ENCODE data around the gene ANO2. TPM values are rescaled to one million over a fixed set of nuclear protein-coding genes. Genes with fewer than 3 reads are reported as not detected.

ANO2 gene
- total and polyA plus RNA-seq, 4 experiments from 2014 or later, result not detected

GRCh38 chr12:5969974-5970690 is 25.1 kb upstream of the ANO2 start:
- no peak for DNase-seq
- H3K27me3 ChIP-seq (ENCODE audit: insufficient read depth, low read length), result no peaks in the 10 kb centered on the region
- no peaks in the 10 kb centered on the region for H3K36me3 Mint-ChIP-seq
- no peak overlapping the region for H3K27ac Mint-ChIP-seq
- ChIA-PET POLR2A (ENCODE audit: partially characterized antibody) (no interaction called here), CTCF (ENCODE audit: partially characterized antibody) (interaction anchor here (1.2 kb wide), 1 partner anchor 27 kb away, joined by 3 read pairs; no protein-coding TSS in a partner anchor)
- H3K27me3 Mint-ChIP-seq, result peaks cover 25 to 31% of the 10 kb centered on the region in 2 donors
- no peaks in the 10 kb centered on the region for H3K9me3 Mint-ChIP-seq
- H3K4me3 Mint-ChIP-seq, result no peak overlapping the region
- H3K9me3 ChIP-seq (ENCODE audit: control insufficient read depth in 1 of 2, low read length in 2 of 2), result no peaks in the 10 kb centered on the region
- H3K4me1 ChIP-seq (ENCODE audit: insufficient read depth, low read length), result no peaks in the 10 kb centered on the region
- no peaks in the 10 kb centered on the region for H3K36me3 ChIP-seq (ENCODE audit: insufficient read depth, low read length)
- intact Hi-C loops (cut with micrococcal nuclease), result no loop called here
- peaks cover 0 to 2% (median 0%) of the 10 kb centered on the region in 4 donors for H3K4me1 Mint-ChIP-seq
- H3K27ac ChIP-seq (ENCODE audit: low read depth, low read length), result no peak overlapping the region
- no peak overlapping the region for H3K4me3 ChIP-seq (ENCODE audit: low read length in 2 of 2)

DNA sequence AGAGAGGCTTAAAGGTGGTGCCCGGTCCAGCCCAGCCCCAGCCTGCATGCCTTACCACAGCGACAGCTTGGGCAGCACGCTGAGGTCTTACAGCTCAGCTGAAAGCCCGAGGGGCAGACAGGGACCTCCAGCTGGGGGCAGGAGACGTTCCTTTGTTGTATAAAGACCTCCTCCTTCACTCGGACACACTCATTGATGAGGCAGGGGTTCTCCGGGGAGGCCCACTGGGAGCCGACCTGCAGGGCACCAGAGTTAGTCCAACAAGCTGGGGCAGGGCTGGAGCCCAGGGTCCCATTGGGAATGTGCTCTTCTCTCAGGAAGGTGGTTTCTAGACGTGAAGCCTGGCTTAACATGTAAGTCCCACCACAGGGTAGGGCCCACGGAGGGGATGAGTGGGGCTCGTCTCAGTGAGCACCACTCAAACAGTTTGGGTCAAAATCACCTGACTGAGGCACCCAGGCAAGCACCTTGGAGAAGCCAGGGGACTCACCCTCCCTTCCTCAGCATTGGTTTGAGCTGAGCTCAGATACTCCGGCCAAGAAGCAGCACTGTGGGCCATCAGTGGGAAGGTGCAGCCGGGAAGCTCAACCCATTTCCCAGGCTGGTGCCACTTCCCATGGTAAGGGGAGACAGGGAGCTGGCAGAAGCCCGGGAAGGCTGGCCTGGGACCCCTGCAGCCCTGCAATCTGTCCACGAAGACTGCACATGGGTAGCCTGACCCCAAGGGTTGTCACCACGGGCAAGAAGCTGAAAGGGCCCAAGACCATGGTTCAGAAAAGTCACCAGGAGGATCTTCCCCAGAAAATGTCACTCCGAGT is 24.3 kb upstream of the ANO2 start:
- no peaks in the 10 kb centered on the region for H3K9me3 Mint-ChIP-seq
- no peaks in the 10 kb centered on the region for H3K36me3 Mint-ChIP-seq
- Histone ChIP-seq H3K36me3 (ENCODE audit: insufficient read depth, low read length) (no peaks in the 10 kb centered on the region), H3K27ac (ENCODE audit: low read depth, low read length) (no peak overlapping the region), H3K4me1 (ENCODE audit: insufficient read depth, low read length) (no peaks in the 10 kb centered on the region), H3K9me3 (ENCODE audit: control insufficient read depth in 1 of 2, low read length in 2 of 2) (no peaks in the 10 kb centered on the region), H3K4me3 (ENCODE audit: low read length in 2 of 2) (no peak overlapping the region), H3K27me3 (ENCODE audit: insufficient read depth, low read length) (no peaks in the 10 kb centered on the region)
- intact Hi-C loops (cut with micrococcal nuclease), result no loop called here
- H3K27ac Mint-ChIP-seq, result no peak overlapping the region
- H3K4me1 Mint-ChIP-seq, result peaks cover 0 to 2% (median 0%) of the 10 kb centered on the region in 4 donors
- H3K4me3 Mint-ChIP-seq, result no peak overlapping the region
- POLR2A ChIA-PET (ENCODE audit: partially characterized antibody), result no interaction called here
- CTCF ChIA-PET (ENCODE audit: partially characterized antibody), result interaction anchor here (1.2 kb wide), 1 partner anchor 27 kb away, joined by 3 read pairs; no protein-coding TSS in a partner anchor
- DNase-seq, result no peak
- H3K27me3 Mint-ChIP-seq, result peaks cover 22 to 27% of the 10 kb centered on the region in 2 donors

GRCh38 chr12:5967645-5968415 is 22.8 kb upstream of the ANO2 start:
- H3K27ac ChIP-seq (ENCODE audit: low read depth, low read length), result no peak overlapping the region
- no peaks in the 10 kb centered on the region for H3K27me3 ChIP-seq (ENCODE audit: insufficient read depth, low read length)
- no peaks in the 10 kb centered on the region for H3K9me3 ChIP-seq (ENCODE audit: control insufficient read depth in 1 of 2, low read length in 2 of 2)
- H3K36me3 Mint-ChIP-seq, result no peaks in the 10 kb centered on the region
- H3K4me3 ChIP-seq (ENCODE audit: low read length in 2 of 2), result no peak overlapping the region
- DNase-seq, result no peak
- peaks cover 18% of the 10 kb centered on the region in 2 donors for H3K27me3 Mint-ChIP-seq
- no peaks in the 10 kb centered on the region for H3K36me3 ChIP-seq (ENCODE audit: insufficient read depth, low read length)
- ChIA-PET POLR2A (ENCODE audit: partially characterized antibody) (no interaction called here), CTCF (ENCODE audit: partially characterized antibody) (interaction anchor here (1.3 to 1.6 kb wide), 2 partner anchors 14 to 24 kb away, joined by 6 read pairs; no protein-coding TSS in a partner anchor)
- H3K4me3 Mint-ChIP-seq, result no peak overlapping the region
- peaks cover 0 to 4% (median 1%) of the 10 kb centered on the region in 4 donors for H3K4me1 Mint-ChIP-seq
- no peak overlapping the region for H3K27ac Mint-ChIP-seq
- H3K4me1 ChIP-seq (ENCODE audit: insufficient read depth, low read length), result no peaks in the 10 kb centered on the region
- intact Hi-C loops (cut with micrococcal nuclease), result no loop called here
- no peaks in the 10 kb centered on the region for H3K9me3 Mint-ChIP-seq

DNA sequence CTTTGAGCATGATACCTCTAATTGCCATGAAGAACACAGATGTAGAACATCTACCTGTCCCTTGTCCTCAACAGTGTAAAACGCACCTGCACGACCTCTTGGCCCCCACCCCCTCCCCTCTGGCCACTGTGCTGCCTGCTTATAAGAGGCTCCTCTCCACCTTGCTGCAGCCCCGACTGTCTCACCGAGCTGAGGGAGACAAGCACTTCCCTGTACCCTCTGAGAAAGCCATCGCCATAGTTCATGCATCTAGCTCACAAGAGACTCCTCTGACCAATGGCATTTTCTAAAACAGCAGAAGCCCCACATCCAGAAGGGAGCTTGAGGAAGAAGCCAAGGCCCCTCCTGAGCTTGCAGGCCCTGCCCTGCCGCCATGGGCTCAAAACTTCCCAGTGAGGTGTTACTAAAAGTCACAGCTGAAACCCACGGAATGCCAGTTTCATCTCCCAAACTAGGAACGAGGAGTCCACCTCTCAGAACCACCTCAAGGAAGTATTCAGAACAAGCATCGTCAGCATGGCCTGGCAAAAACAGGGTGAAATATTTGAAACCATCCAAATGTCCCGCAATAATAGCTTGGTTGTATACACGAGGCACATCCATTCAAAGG is 21.5 kb upstream of the ANO2 start:
- Histone ChIP-seq H3K27me3 (ENCODE audit: insufficient read depth, low read length) (no peaks in the 10 kb centered on the region), H3K9me3 (ENCODE audit: control insufficient read depth in 1 of 2, low read length in 2 of 2) (no peaks in the 10 kb centered on the region), H3K4me1 (ENCODE audit: insufficient read depth, low read length) (no peaks in the 10 kb centered on the region), H3K36me3 (ENCODE audit: insufficient read depth, low read length) (no peaks in the 10 kb centered on the region), H3K27ac (ENCODE audit: low read depth, low read length) (no peak overlapping the region), H3K4me3 (ENCODE audit: low read length in 2 of 2) (no peak overlapping the region)
- peak overlapping the region in 1 of 7 donors; percentile 43 for H3K27ac Mint-ChIP-seq
- peaks cover 8 to 15% of the 10 kb centered on the region in 2 donors for H3K27me3 Mint-ChIP-seq
- intact Hi-C loops (cut with micrococcal nuclease), result loop anchor here (1.0 kb wide), 1 partner anchor 74 kb away; no protein-coding TSS in a partner anchor
- H3K4me3 Mint-ChIP-seq, result no peak overlapping the region
- POLR2A ChIA-PET (ENCODE audit: partially characterized antibody), result no interaction called here
- CTCF ChIA-PET (ENCODE audit: partially characterized antibody), result interaction anchor here (0.7 to 1.7 kb wide), 5 partner anchors 10 to 71 kb away, joined by 3 to 6 read pairs (median 5); no protein-coding TSS in a partner anchor
- no peaks in the 10 kb centered on the region for H3K36me3 Mint-ChIP-seq
- peaks cover 0 to 4% (median 1%) of the 10 kb centered on the region in 4 donors for H3K4me1 Mint-ChIP-seq
- DNase-seq, result no peak
- no peaks in the 10 kb centered on the region for H3K9me3 Mint-ChIP-seq

DNA sequence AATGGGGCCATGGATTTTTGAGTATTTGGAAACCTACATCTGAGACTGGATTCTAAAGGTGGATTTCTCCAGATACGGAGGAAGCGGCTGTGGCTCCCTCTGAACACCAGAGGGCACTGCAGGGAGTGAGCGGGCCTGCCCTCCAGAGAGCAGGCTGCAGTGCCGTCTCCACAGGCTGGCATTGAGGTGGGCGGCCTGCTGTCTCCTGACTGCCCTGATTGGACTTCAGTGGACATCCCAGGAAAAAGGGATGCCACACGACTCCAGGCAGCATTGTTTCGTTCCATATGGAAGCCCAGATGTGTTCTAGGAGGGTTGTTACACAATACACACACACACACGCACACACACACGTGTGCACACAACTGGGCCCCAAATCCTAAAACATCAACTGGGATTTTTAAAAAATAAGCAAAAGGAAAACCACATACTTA is 20.9 kb upstream of the ANO2 start:
- H3K27me3 Mint-ChIP-seq, result peaks cover 7 to 15% of the 10 kb centered on the region in 2 donors
- peak in 4 of 5 donors; percentile 9 to 24 (median 19) for DNase-seq
- H3K27me3 ChIP-seq (ENCODE audit: insufficient read depth, low read length), result no peaks in the 10 kb centered on the region
- H3K4me3 Mint-ChIP-seq, result no peak overlapping the region
- H3K4me1 ChIP-seq (ENCODE audit: insufficient read depth, low read length), result no peaks in the 10 kb centered on the region
- H3K9me3 ChIP-seq (ENCODE audit: control insufficient read depth in 1 of 2, low read length in 2 of 2), result no peaks in the 10 kb centered on the region
- H3K4me1 Mint-ChIP-seq, result peaks cover 0 to 4% (median 1%) of the 10 kb centered on the region in 4 donors
- no peaks in the 10 kb centered on the region for H3K9me3 Mint-ChIP-seq
- ChIA-PET POLR2A (ENCODE audit: partially characterized antibody) (no interaction called here), CTCF (ENCODE audit: partially characterized antibody) (interaction anchor here (1.4 to 1.7 kb wide), 3 partner anchors 9 to 16 kb away, joined by 4 to 6 read pairs (median 5); no protein-coding TSS in a partner anchor)
- H3K27ac Mint-ChIP-seq, result no peak overlapping the region
- no peaks in the 10 kb centered on the region for H3K36me3 ChIP-seq (ENCODE audit: insufficient read depth, low read length)
- no peak overlapping the region for H3K4me3 ChIP-seq (ENCODE audit: low read length in 2 of 2)
- no peaks in the 10 kb centered on the region for H3K36me3 Mint-ChIP-seq
- H3K27ac ChIP-seq (ENCODE audit: low read depth, low read length), result no peak overlapping the region
- intact Hi-C loops (cut with micrococcal nuclease), result loop anchor here (1.0 kb wide), 1 partner anchor 74 kb away; no protein-coding TSS in a partner anchor

DNA sequence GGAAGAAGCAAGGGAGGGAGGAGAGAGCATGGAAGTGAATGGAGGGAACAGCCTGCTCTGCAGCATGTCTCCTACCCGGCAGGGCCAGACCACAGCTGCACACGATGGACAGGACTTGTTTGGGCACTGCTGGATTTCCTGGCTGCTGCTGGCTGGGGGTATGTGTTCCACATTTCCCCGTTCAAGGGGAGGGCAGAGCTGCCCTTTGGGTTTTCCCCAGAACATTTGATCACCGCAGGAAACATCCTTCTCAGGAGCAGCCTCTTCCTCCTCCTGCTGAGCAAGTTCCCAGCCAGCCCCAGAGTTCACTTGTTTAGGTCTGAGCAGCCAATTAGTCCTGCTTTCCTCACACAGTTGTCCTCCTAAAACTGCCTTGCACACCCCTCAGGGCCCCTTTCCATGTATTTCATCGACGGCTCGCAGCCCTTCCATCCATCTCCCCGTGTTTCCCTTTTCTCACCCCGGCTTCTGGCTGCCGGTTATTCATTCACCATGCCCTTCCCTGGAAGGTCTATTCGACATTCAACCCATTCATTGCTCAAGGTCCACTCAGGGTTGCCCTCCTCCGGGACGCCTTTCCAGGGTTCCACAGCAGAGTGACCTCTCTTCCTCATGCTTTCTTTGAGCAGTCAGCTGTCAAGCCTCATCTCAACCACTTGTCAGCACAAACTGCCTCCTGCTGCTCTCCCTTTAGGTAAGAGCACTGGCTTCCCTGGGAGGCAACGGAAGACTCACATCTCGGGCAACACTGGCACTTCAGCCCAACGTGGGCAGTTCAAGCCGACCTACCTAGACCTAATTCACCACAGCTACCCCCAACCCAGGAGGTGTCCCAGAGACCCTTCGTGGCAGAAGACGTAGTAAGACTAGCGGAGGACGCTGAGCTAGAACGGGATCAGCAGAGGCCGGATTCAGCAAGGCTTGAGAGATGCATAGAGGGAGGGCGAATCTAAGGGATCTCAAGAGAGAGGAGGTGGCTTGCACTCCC is 20.1 kb upstream of the ANO2 start:
- intact Hi-C loops (cut with micrococcal nuclease), result no loop called here
- peak overlapping the region in 1 of 7 donors; percentile 10 for H3K27ac Mint-ChIP-seq
- POLR2A ChIA-PET (ENCODE audit: partially characterized antibody), result no interaction called here

More for the DNA sequence above, 20.1 kb upstream of the ANO2 start:
- no peak overlapping the region for H3K4me3 Mint-ChIP-seq
- H3K4me1 Mint-ChIP-seq, result peaks cover 0 to 4% (median 1%) of the 10 kb centered on the region in 4 donors
- peaks cover 6 to 10% of the 10 kb centered on the region in 2 donors for H3K27me3 Mint-ChIP-seq
- no peaks in the 10 kb centered on the region for H3K9me3 ChIP-seq (ENCODE audit: control insufficient read depth in 1 of 2, low read length in 2 of 2)
- H3K9me3 Mint-ChIP-seq, result no peaks in the 10 kb centered on the region
- no peaks in the 10 kb centered on the region for H3K36me3 Mint-ChIP-seq
- H3K36me3 ChIP-seq (ENCODE audit: insufficient read depth, low read length), result no peaks in the 10 kb centered on the region
- CTCF ChIA-PET (ENCODE audit: partially characterized antibody), result interaction anchor here (1.7 to 2.2 kb wide), 2 partner anchors 11 kb away, joined by 4 to 6 read pairs; no protein-coding TSS in a partner anchor
- no peak for DNase-seq
- H3K27ac ChIP-seq (ENCODE audit: low read depth, low read length), result no peak overlapping the region
- no peak overlapping the region for H3K4me3 ChIP-seq (ENCODE audit: low read length in 2 of 2)
- no peaks in the 10 kb centered on the region for H3K4me1 ChIP-seq (ENCODE audit: insufficient read depth, low read length)
- no peaks in the 10 kb centered on the region for H3K27me3 ChIP-seq (ENCODE audit: insufficient read depth, low read length)

Measured in CD4-positive, alpha-beta memory T cell (primary cell).